WTC11 (cell line): ENCODE data around the gene KCNIP4.

Experiments
- CREB1 ChIP-seq: sonication (generic); formaldehyde crosslinking; IDR thresholded peaks from 2 replicates; pipeline ENCODE4 v1.8.0; 2023; ENCODE audit warnings: mild to moderate bottlenecking, missing genetic modification reagents
- KAT7 ChIP-seq: sonication (generic); formaldehyde crosslinking; IDR thresholded peaks from 2 replicates; pipeline ENCODE4 v1.8.1; 2023; ENCODE audit warnings: missing genetic modification reagents, mild to moderate bottlenecking, borderline replicate concordance
- MXD4 ChIP-seq: fragments of 250-450 bp; sonication (Bioruptor Pico); IDR thresholded peaks from 2 replicates; pipeline ENCODE4 v1.8.0; 2021; ENCODE audit warnings: mild to moderate bottlenecking, moderate library complexity, borderline replicate concordance
- MYBL2 ChIP-seq: sonication (generic); formaldehyde crosslinking; IDR thresholded peaks from 2 replicates; pipeline ENCODE4 v1.8.1; 2023; ENCODE audit warnings: mild to moderate bottlenecking, moderate library complexity, missing genetic modification reagents
- TEAD4 ChIP-seq: sonication (generic); formaldehyde crosslinking; IDR thresholded peaks from 2 replicates; pipeline ENCODE4 v1.8.0; 2022; ENCODE audit warnings: mild to moderate bottlenecking, missing genetic modification reagents
- ZNF138 ChIP-seq: sonication (generic); formaldehyde crosslinking; conservative IDR thresholded peaks from 2 replicates; pipeline ENCODE4 v1.8.1; 2022; ENCODE audit warnings: mild to moderate bottlenecking, moderate library complexity, missing genetic modification reagents
- ZNF317 ChIP-seq: sonication (generic); formaldehyde crosslinking; IDR thresholded peaks from 2 replicates; pipeline ENCODE4 v1.8.1; 2023; ENCODE audit warnings: low read depth, mild to moderate bottlenecking, moderate library complexity, missing genetic modification reagents, borderline replicate concordance
- ZNF396 ChIP-seq: fragments of 250-450 bp; sonication (Bioruptor Pico); IDR thresholded peaks from 2 replicates; pipeline ENCODE4 v1.8.0; 2021; ENCODE audit warnings: mild to moderate bottlenecking, moderate library complexity, borderline replicate concordance
- TF ChIP-seq, protein P1 (sequence below): fragments of 200-600 bp; IDR thresholded peaks from 2 replicates; pipeline ENCODE4 v1.8.0; 2022; ENCODE audit warnings: antibody characterized with exemption
- TF ChIP-seq, protein P2 (sequence below): sonication (generic); formaldehyde crosslinking; IDR thresholded peaks from 2 replicates; pipeline ENCODE4 v1.8.0; 2022; ENCODE audit warnings: mild to moderate bottlenecking, missing genetic modification reagents

DNA sequence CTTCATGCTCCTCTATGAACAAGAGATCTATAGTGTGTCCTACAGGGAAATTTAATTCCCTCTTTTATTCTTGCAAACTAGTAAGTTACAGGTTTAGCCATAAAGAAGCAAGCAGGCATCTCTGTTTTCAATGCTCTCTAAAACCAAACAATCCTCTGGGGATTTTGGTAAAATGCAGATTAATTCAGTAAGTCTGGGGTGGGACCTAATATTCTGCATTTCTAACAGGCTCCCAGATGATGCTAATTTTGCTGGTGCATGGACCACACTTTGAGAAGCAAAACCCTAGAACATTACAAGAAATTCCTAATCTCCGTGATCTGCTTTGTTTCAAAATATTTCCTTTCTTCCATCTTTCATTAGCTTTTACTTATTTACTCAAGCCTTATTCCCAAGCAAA is 903.5 kb downstream of the KCNIP4 start:
- TF ChIP-seq MXD4 (CRISPR knock-in tag), result no peak
- TF ChIP-seq, protein P1, sequence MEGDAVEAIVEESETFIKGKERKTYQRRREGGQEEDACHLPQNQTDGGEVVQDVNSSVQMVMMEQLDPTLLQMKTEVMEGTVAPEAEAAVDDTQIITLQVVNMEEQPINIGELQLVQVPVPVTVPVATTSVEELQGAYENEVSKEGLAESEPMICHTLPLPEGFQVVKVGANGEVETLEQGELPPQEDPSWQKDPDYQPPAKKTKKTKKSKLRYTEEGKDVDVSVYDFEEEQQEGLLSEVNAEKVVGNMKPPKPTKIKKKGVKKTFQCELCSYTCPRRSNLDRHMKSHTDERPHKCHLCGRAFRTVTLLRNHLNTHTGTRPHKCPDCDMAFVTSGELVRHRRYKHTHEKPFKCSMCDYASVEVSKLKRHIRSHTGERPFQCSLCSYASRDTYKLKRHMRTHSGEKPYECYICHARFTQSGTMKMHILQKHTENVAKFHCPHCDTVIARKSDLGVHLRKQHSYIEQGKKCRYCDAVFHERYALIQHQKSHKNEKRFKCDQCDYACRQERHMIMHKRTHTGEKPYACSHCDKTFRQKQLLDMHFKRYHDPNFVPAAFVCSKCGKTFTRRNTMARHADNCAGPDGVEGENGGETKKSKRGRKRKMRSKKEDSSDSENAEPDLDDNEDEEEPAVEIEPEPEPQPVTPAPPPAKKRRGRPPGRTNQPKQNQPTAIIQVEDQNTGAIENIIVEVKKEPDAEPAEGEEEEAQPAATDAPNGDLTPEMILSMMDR, result no peak
- no peak for TF ChIP-seq CREB1 (CRISPR knock-in tag)
- no peak for TF ChIP-seq ZNF138 (CRISPR knock-in tag)
- no peak for TF ChIP-seq MYBL2
- no peak for TF ChIP-seq ZNF396
- TF ChIP-seq, protein P2, sequence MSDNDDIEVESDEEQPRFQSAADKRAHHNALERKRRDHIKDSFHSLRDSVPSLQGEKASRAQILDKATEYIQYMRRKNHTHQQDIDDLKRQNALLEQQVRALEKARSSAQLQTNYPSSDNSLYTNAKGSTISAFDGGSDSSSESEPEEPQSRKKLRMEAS (CRISPR knock-in tag), result no peak
- no peak for TF ChIP-seq TEAD4 (CRISPR knock-in tag)
- TF ChIP-seq ZNF317, result no peak
- TF ChIP-seq KAT7 (CRISPR knock-in tag), result no peak
